Neural cell (in vitro differentiated cells): ENCODE results near the gene BFSP2. TPM values are rescaled to one million over a fixed set of nuclear protein-coding genes. Genes with fewer than 3 reads are reported as not detected.
"Not testable (repeated sequence)": the region's sequence is repeated elsewhere in the genome, so short reads cannot be mapped to it uniquely, and the experiment has no call there.

ENCODE experiments used
- H2AFZ ChIP-seq: fragments of 200-600, 300-800 bp; sonication (generic), shearing (Covaris generic); 2 replicates; pipeline ENCODE4 v1.6.0; 2014; ENCODE audit warnings: low read depth, mild to moderate bottlenecking, antibody characterized with exemption, low read length, moderate library complexity
- H3F3A ChIP-seq: fragments of 200-600 bp; shearing (Covaris generic); 2 replicates; pipeline ENCODE4 v1.6.1; 2016; ENCODE audit warnings: mild to moderate bottlenecking, moderate library complexity, mixed read lengths, antibody characterized with exemption, low read length; ENCODE audit not compliant: insufficient read depth, poor library complexity, severe bottlenecking
- H3K27ac ChIP-seq: fragments of 200-600, 300-800 bp; sonication (generic), shearing (Covaris generic); 2 replicates; pipeline ENCODE4 v1.5.1; 2014; ENCODE audit warnings: mild to moderate bottlenecking, low read length, moderate library complexity
- H3K27me3 ChIP-seq: fragments of 300-800, 200-600 bp; sonication (generic), shearing (Covaris generic); 2 replicates; pipeline ENCODE4 v1.6.0; 2014; ENCODE audit warnings: mild to moderate bottlenecking, low read depth, low read length, moderate library complexity; ENCODE audit not compliant: insufficient read depth
- H3K36me3 ChIP-seq: fragments of 300-800, 200-600 bp; sonication (generic), shearing (Covaris generic); 2 replicates; pipeline ENCODE4 v1.5.1; 2014; ENCODE audit warnings: mild to moderate bottlenecking, antibody characterized with exemption, low read length, moderate library complexity; ENCODE audit not compliant: insufficient read depth
- H3K4me2 ChIP-seq: fragments of 300-800, 200-600 bp; sonication (generic), shearing (Covaris generic); 2 replicates; pipeline ENCODE4 v1.6.0; 2014; ENCODE audit warnings: mild to moderate bottlenecking, low read length
- H3K4me3 ChIP-seq: fragments of 300-800, 200-600 bp; sonication (generic), shearing (Covaris generic); 2 replicates; pipeline ENCODE4 v1.5.1; 2014; ENCODE audit warnings: mild to moderate bottlenecking, low read length, moderate library complexity
- H3K79me2 ChIP-seq: fragments of 200-600 bp; shearing (Covaris generic); replicated peaks from 2 replicates; pipeline ENCODE4 v1.6.0; 2014; ENCODE audit warnings: mild to moderate bottlenecking, low read length, moderate library complexity; ENCODE audit not compliant: insufficient read depth
- H3K9ac ChIP-seq: fragments of 300-800, 200-600 bp; sonication (generic), shearing (Covaris generic); 2 replicates; pipeline ENCODE4 v1.6.1; 2016; ENCODE audit warnings: mild to moderate bottlenecking, low read length, mixed read lengths
- H3K9me2 ChIP-seq: fragments of 200-600 bp; shearing (Covaris generic); 2 replicates; pipeline ENCODE4 v1.6.1; 2016; ENCODE audit warnings: mild to moderate bottlenecking, low read length, mixed read lengths; ENCODE audit not compliant: insufficient read depth
- H3K9me3 ChIP-seq: fragments of 200-600, 300-800 bp; sonication (generic), shearing (Covaris generic); 2 replicates; pipeline ENCODE4 v1.6.1; 2016; ENCODE audit warnings: mild to moderate bottlenecking, mixed run types, low read length, moderate library complexity, mixed read lengths
- H4K20me1 ChIP-seq: fragments of 200-600 bp; shearing (Covaris generic); 2 replicates; pipeline ENCODE4 v1.6.1; 2016; ENCODE audit warnings: mild to moderate bottlenecking, mixed run types; ENCODE audit not compliant: insufficient read depth
- EP300 ChIP-seq: fragments of 450-650 bp; conservative IDR thresholded peaks from 2 replicates; pipeline ENCODE4 v1.6.1; 2014; ENCODE audit warnings: antibody characterized with exemption, mild to moderate bottlenecking, moderate library complexity; ENCODE audit not compliant: poor library complexity, severe bottlenecking
- EZH2 ChIP-seq: fragments of 200-600, 300-800 bp; shearing (Covaris generic), sonication (generic); IDR thresholded peaks from 2 replicates; pipeline ENCODE4 v1.6.1; 2014; ENCODE audit warnings: antibody characterized with exemption, low read length, borderline replicate concordance, mild to moderate bottlenecking; ENCODE audit not compliant: insufficient read depth, poor library complexity, severe bottlenecking
- MXI1 ChIP-seq: fragments of 450-650 bp; conservative IDR thresholded peaks from 2 replicates; pipeline ENCODE4 v1.6.1; 2014; ENCODE audit warnings: antibody characterized with exemption, mild to moderate bottlenecking; ENCODE audit not compliant: poor library complexity, severe bottlenecking
- POLR2AphosphoS5 ChIP-seq: IDR thresholded peaks from 2 replicates; pipeline ENCODE4 v1.6.1; 2012
- RAD21 ChIP-seq: fragments of 450-650 bp; conservative IDR thresholded peaks from 2 replicates; pipeline ENCODE4 v1.6.1; 2014; ENCODE audit warnings: antibody characterized with exemption, mild to moderate bottlenecking, moderate library complexity
- SMC3 ChIP-seq: fragments of 450-650 bp; conservative IDR thresholded peaks from 2 replicates; pipeline ENCODE4 v1.6.1; 2014; ENCODE audit warnings: antibody characterized with exemption, mild to moderate bottlenecking, moderate library complexity; ENCODE audit not compliant: poor library complexity
- TAF1 ChIP-seq: IDR thresholded peaks from 2 replicates; pipeline ENCODE4 v1.6.1; 2012; ENCODE audit warnings: low read depth
- polyA plus RNA-seq: library from polyadenylated mRNA; depleted of rRNA; stranded (reverse); fragments of >200 nt; gene quantifications from 2 replicates; pipeline ENCODE4 v1.2.3, GENCODE V29; 2014
- TF ChIP-seq, protein P1 (sequence below): fragments of 450-650 bp; IDR thresholded peaks from 2 replicates; pipeline ENCODE4 v1.5.1; 2014; ENCODE audit warnings: antibody characterized with exemption, mild to moderate bottlenecking, moderate library complexity; ENCODE audit not compliant: poor library complexity, severe bottlenecking
- TF ChIP-seq, protein P2 (sequence below): IDR thresholded peaks from 2 replicates; pipeline ENCODE4 v1.6.1; 2012; ENCODE audit warnings: borderline replicate concordance

BFSP2 gene
- polyA plus RNA-seq, 1 donor from 2014 or later = not detected

DNA sequence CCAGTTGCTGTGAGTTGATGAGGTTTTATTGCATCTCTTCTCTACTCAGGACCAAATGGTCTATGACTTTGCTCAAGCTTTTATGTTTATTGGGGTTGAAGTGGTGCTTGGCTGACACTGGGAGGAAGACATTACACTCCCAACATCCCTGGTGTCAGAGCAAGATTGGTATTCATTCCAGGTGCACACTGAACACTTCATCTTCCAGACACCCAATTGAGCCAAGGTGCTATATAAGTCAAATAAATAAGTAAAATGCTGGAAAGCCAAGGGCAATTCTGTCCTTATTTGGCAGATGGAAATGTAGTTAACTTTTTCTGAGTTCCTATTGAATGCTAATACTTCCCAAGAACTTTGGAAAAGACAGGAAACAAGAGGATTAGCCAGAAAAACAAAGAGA lies 120.4 kb downstream of the BFSP2 start:
- Histone ChIP-seq H3K27me3 (no peaks in the 10 kb centered on the region), H3K9me2 (no peaks in the 10 kb centered on the region), H3K9ac (no peak overlapping the region), H3K4me3 (no peak overlapping the region), H3K27ac (no peak overlapping the region), H3K9me3 (no peaks in the 10 kb centered on the region), H3K4me2 (no peak overlapping the region), H2AFZ (no peak overlapping the region), H3K36me3 (no peaks in the 10 kb centered on the region), H4K20me1 (no peaks in the 10 kb centered on the region), H3F3A (no peaks in the 10 kb centered on the region), H3K79me2 (no peaks in the 10 kb centered on the region)
- TF ChIP-seq SMC3 = no peak
- TF ChIP-seq RAD21 = no peak
- TF ChIP-seq TAF1 = no peak
- TF ChIP-seq, protein P1, sequence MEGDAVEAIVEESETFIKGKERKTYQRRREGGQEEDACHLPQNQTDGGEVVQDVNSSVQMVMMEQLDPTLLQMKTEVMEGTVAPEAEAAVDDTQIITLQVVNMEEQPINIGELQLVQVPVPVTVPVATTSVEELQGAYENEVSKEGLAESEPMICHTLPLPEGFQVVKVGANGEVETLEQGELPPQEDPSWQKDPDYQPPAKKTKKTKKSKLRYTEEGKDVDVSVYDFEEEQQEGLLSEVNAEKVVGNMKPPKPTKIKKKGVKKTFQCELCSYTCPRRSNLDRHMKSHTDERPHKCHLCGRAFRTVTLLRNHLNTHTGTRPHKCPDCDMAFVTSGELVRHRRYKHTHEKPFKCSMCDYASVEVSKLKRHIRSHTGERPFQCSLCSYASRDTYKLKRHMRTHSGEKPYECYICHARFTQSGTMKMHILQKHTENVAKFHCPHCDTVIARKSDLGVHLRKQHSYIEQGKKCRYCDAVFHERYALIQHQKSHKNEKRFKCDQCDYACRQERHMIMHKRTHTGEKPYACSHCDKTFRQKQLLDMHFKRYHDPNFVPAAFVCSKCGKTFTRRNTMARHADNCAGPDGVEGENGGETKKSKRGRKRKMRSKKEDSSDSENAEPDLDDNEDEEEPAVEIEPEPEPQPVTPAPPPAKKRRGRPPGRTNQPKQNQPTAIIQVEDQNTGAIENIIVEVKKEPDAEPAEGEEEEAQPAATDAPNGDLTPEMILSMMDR = no peak
- TF ChIP-seq, protein P2, sequence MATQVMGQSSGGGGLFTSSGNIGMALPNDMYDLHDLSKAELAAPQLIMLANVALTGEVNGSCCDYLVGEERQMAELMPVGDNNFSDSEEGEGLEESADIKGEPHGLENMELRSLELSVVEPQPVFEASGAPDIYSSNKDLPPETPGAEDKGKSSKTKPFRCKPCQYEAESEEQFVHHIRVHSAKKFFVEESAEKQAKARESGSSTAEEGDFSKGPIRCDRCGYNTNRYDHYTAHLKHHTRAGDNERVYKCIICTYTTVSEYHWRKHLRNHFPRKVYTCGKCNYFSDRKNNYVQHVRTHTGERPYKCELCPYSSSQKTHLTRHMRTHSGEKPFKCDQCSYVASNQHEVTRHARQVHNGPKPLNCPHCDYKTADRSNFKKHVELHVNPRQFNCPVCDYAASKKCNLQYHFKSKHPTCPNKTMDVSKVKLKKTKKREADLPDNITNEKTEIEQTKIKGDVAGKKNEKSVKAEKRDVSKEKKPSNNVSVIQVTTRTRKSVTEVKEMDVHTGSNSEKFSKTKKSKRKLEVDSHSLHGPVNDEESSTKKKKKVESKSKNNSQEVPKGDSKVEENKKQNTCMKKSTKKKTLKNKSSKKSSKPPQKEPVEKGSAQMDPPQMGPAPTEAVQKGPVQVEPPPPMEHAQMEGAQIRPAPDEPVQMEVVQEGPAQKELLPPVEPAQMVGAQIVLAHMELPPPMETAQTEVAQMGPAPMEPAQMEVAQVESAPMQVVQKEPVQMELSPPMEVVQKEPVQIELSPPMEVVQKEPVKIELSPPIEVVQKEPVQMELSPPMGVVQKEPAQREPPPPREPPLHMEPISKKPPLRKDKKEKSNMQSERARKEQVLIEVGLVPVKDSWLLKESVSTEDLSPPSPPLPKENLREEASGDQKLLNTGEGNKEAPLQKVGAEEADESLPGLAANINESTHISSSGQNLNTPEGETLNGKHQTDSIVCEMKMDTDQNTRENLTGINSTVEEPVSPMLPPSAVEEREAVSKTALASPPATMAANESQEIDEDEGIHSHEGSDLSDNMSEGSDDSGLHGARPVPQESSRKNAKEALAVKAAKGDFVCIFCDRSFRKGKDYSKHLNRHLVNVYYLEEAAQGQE = no peak
- TF ChIP-seq POLR2AphosphoS5 = no peak
- no peak for TF ChIP-seq MXI1

DNA sequence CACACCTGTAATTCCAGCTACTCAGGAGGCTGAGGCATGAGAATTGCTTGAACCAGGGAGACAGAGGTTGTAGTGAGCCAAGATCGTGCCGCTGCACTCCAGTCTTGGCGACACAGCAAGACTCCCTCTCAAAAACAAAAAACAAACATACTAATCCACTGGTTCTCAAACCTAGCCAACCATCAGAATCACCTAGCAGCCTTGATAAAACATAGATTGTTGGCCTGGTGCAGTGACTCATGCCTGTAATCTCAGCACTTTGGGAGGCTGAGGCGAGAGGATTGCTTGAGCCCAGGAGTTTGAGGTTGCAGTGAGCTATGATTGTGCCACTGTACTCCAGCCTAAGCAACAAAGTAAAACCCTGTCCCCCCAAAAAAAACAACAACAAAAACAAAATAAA lies 121.1 kb downstream of the BFSP2 start:
- H3K36me3 ChIP-seq, H3K4me2 ChIP-seq, H3K27ac ChIP-seq, H3K4me3 ChIP-seq, H3K79me2 ChIP-seq, H3K9me3 ChIP-seq, H3F3A ChIP-seq, H3K9me2 ChIP-seq, H3K27me3 ChIP-seq, H2AFZ ChIP-seq, H4K20me1 ChIP-seq, H3K9ac ChIP-seq: not testable (repeated sequence)

DNA sequence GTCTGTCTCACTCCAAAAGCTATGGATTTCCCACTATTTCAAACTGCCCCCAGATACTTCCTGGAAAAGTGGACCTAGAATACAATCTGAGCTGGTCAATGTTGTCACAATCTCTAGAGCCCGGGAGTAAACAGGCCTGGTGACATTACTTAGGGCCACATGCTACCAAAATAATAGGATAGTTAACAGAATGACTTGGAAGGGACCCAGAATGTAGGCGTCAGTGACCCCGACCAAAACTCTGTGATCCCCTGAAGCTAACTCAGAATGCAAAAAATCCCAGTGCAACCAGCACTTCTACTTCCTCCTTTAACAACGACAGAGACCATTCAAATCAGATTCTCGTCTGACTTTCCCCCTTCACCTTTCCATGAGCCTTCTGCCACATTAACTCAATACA lies 122.1 kb downstream of the BFSP2 start:
- Histone ChIP-seq H3K36me3 (no peaks in the 10 kb centered on the region), H3F3A (no peaks in the 10 kb centered on the region), H3K27ac (no peak overlapping the region), H3K4me2 (no peak overlapping the region), H3K27me3 (no peaks in the 10 kb centered on the region), H4K20me1 (no peaks in the 10 kb centered on the region), H3K79me2 (no peaks in the 10 kb centered on the region), H3K9me2 (no peaks in the 10 kb centered on the region), H3K9ac (no peak overlapping the region), H2AFZ (no peak overlapping the region), H3K4me3 (no peak overlapping the region), H3K9me3 (no peaks in the 10 kb centered on the region)
- TF ChIP-seq, protein P1 = no peak
- TF ChIP-seq MXI1 (no peak), TAF1 (no peak), SMC3 (no peak), EZH2 (no peak), RAD21 (no peak), POLR2AphosphoS5 (no peak), EP300 (no peak)
- TF ChIP-seq, protein P2 = no peak
